ENCODE results near the gene SAMD13.

DNA sequence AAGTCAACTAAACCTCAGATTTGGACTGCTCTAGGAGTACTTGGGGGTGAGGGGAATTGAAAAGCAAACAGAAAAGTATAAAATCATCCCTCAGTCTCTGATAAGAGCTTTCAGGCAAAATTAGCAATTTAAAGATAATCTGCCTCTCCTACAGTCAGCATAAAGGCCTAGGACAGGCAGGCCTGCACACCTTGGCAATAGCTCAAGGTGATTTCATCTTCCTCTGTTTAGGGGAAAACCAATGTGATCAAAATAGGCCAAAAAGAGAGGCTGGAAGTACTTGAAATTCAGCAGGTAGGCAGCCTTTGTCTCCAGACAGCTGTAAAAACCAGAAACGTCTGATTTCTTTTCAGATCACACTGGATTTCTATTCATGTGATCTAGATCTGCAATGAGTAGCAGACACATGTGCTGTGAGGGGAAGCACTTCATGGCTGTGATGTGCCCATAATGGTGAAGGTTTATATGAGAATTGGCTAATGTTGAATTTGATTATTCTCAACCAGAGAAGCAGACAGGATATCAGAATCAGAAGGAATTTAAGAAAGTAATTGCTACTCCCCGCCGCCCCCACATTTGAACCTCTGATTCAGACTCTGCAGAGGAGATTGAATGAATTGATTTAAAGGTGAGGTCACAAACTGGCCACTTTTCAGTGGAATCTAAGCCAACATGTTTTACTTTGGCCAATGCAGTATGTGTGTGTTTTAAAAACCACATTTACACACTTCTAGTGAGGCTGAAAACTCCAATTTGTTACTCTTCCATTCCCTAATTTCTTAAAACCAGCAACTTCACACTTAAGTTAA is 51.0 kb downstream of the SAMD13 start:
- TF ChIP-seq, protein P1, sequence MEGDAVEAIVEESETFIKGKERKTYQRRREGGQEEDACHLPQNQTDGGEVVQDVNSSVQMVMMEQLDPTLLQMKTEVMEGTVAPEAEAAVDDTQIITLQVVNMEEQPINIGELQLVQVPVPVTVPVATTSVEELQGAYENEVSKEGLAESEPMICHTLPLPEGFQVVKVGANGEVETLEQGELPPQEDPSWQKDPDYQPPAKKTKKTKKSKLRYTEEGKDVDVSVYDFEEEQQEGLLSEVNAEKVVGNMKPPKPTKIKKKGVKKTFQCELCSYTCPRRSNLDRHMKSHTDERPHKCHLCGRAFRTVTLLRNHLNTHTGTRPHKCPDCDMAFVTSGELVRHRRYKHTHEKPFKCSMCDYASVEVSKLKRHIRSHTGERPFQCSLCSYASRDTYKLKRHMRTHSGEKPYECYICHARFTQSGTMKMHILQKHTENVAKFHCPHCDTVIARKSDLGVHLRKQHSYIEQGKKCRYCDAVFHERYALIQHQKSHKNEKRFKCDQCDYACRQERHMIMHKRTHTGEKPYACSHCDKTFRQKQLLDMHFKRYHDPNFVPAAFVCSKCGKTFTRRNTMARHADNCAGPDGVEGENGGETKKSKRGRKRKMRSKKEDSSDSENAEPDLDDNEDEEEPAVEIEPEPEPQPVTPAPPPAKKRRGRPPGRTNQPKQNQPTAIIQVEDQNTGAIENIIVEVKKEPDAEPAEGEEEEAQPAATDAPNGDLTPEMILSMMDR (IDR thresholded peaks at IDR 0.05) = no peak
- no peak for TF ChIP-seq POLR2A (IDR thresholded peaks at IDR 0.05)
